Stomach (tissue), 4 donors: Measurements from ENCODE around the gene NFKBIZ.

Source experiments
- EP300 ChIP-seq: sonication (generic); formaldehyde crosslinking; IDR thresholded peaks from one replicate; pipeline ENCODE4 v1.6.1; 2017; ENCODE audit warnings: antibody characterized with exemption
- POLR2A ChIP-seq, 4 donors: fragments of 450-650 bp; IDR thresholded peaks; one replicate each; pipeline ENCODE4 v1.6.1; 2016; ENCODE audit warnings: antibody characterized with exemption in 4 of 4, control low read depth in 2 of 4, mild to moderate bottlenecking in 1 of 4, moderate library complexity in 1 of 4
- POLR2AphosphoS5 ChIP-seq, 3 donors: sonication (generic); formaldehyde crosslinking; IDR thresholded peaks; one replicate each; pipeline ENCODE4 v1.6.1; 2016; ENCODE audit warnings: antibody characterized with exemption in 3 of 3
- TF ChIP-seq, protein P1 (sequence below), 7 experiments: fragments of 450-650 bp in 4 of 7; fragments of 200-600 bp in 3 of 7; sonication (generic) in 3 of 7; IDR thresholded peaks; one replicate each; pipeline ENCODE4 v1.5.1; 2016 to 2019; ENCODE audit warnings: antibody characterized with exemption in 7 of 7, control low read depth in 2 of 7, mild to moderate bottlenecking in 1 of 7

DNA sequence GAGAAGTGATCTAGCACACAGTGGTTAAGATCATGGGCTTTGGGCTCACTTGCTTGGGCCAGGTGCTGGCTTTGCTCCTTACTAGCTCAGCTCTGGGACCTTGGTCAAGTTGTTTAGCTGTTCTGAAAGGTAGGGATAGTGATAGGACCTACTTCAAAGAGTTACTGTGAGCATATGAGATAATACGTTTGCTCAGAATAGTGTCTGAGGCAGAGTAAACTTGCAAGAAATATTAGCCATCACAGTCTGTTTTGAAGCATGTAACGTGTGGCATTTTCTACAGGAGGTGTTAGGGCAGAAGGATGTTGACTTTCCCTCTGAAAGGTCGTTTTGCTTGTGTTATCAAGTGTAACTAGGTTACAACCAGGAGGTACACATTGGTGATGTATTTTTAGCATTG is 34.5 kb upstream of the NFKBIZ start:
- TF ChIP-seq POLR2AphosphoS5 (IDR thresholded peaks at IDR 0.05), result peak in 1 of 3 donors; percentile 58
- TF ChIP-seq, protein P1, sequence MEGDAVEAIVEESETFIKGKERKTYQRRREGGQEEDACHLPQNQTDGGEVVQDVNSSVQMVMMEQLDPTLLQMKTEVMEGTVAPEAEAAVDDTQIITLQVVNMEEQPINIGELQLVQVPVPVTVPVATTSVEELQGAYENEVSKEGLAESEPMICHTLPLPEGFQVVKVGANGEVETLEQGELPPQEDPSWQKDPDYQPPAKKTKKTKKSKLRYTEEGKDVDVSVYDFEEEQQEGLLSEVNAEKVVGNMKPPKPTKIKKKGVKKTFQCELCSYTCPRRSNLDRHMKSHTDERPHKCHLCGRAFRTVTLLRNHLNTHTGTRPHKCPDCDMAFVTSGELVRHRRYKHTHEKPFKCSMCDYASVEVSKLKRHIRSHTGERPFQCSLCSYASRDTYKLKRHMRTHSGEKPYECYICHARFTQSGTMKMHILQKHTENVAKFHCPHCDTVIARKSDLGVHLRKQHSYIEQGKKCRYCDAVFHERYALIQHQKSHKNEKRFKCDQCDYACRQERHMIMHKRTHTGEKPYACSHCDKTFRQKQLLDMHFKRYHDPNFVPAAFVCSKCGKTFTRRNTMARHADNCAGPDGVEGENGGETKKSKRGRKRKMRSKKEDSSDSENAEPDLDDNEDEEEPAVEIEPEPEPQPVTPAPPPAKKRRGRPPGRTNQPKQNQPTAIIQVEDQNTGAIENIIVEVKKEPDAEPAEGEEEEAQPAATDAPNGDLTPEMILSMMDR (IDR thresholded peaks at IDR 0.05), result no peak
- TF ChIP-seq EP300, result no peak
- no peak for TF ChIP-seq POLR2A (IDR thresholded peaks at IDR 0.05)
